ENCODE measurements around the gene MAPK8.

- no peak for TF ChIP-seq CTCF (IDR thresholded peaks at IDR 0.05)
- TF ChIP-seq ZFX (IDR thresholded peaks at IDR 0.05; ENCODE audit: borderline replicate concordance) = no peak
Measured at GRCh38 chr10:48417374-48417773, 110.9 kb downstream of the MAPK8 start.

Measured in 22Rv1 (cell line).